ENCODE results near the gene EDNRB.

- no peak for TF ChIP-seq CTCF (IDR thresholded peaks at IDR 0.05)
- no peak for TF ChIP-seq POLR2A (IDR thresholded peaks at IDR 0.05)
- no peak for TF ChIP-seq EP300 (IDR thresholded peaks at IDR 0.05)
These were observed 1.3 kb upstream of the EDNRB start for GRCh38 chr13:77919921-77920294.
